Measurements from ENCODE around the gene TMEM38A. TPM values are rescaled to one million over a fixed set of nuclear protein-coding genes. Genes with fewer than 3 reads are reported as not detected.

TMEM38A gene
- total and polyA plus RNA-seq, 2 donors (not counting 1 experiment from before 2014, with no cell fraction given): 1.2 to 2.0 TPM

- H3K36me3 ChIP-seq (ENCODE audit: control insufficient read depth, insufficient read depth, low read length): no peaks in the 10 kb centered on the region
- DNase-seq (ENCODE audit: low read depth in 2 of 2): no peak
- no peak overlapping the region for H3K4me3 ChIP-seq (replicated peaks in 1 of 4; ENCODE audit: control extremely low read depth in 1 of 4, insufficient read depth in 1 of 4, low read depth in 3 of 4, low read length in 4 of 4)
- H3K4me1 ChIP-seq (ENCODE audit: control insufficient read depth, extremely low read depth, insufficient read depth, low read length): no peaks in the 10 kb centered on the region
- H2AFZ ChIP-seq (ENCODE audit: low read length): no peak overlapping the region
- no peak overlapping the region for H3K9ac ChIP-seq (ENCODE audit: insufficient read depth, low read length)
- H3K27me3 ChIP-seq (ENCODE audit: control insufficient read depth, insufficient read depth, low read length): no peaks in the 10 kb centered on the region
- no peak overlapping the region for H3K4me2 ChIP-seq (ENCODE audit: extremely low read depth, insufficient read depth, low read length)
- H3K79me2 ChIP-seq (ENCODE audit: control insufficient read depth, insufficient read depth, low read length): no peaks in the 10 kb centered on the region
- no peaks in the 10 kb centered on the region for H3K9me3 ChIP-seq (ENCODE audit: control insufficient read depth, insufficient read depth, low read depth, low read length)
- H4K20me1 ChIP-seq (ENCODE audit: control insufficient read depth, extremely low read depth, insufficient read depth, low read length): no peaks in the 10 kb centered on the region
- TF ChIP-seq CTCF (conservative IDR thresholded peaks at IDR 0.05 in 1 of 2, IDR thresholded peaks at IDR 0.05 in 1 of 2; ENCODE audit: low read depth in 1 of 2, low read length in 2 of 2): no peak
- no peak for TF ChIP-seq EZH2 (IDR thresholded peaks at IDR 0.05; ENCODE audit: low read length, missing control alignments)
- H3K27ac ChIP-seq (ENCODE audit: insufficient read depth, low read length): no peak overlapping the region
Observed at GRCh38 chr19:16676101-16676798, 15.3 kb downstream of the TMEM38A start.

GRCh38 chr19:16677055-16677454 is 16.1 kb downstream of the TMEM38A start:
- TF ChIP-seq CTCF (conservative IDR thresholded peaks at IDR 0.05 in 1 of 2, IDR thresholded peaks at IDR 0.05 in 1 of 2; ENCODE audit: low read depth in 1 of 2, low read length in 2 of 2) (no peak), EZH2 (IDR thresholded peaks at IDR 0.05; ENCODE audit: low read length, missing control alignments) (no peak)
- Histone ChIP-seq H4K20me1 (ENCODE audit: control insufficient read depth, extremely low read depth, insufficient read depth, low read length) (no peaks in the 10 kb centered on the region), H3K36me3 (ENCODE audit: control insufficient read depth, insufficient read depth, low read length) (no peaks in the 10 kb centered on the region), H3K4me1 (ENCODE audit: control insufficient read depth, extremely low read depth, insufficient read depth, low read length) (no peaks in the 10 kb centered on the region), H3K79me2 (ENCODE audit: control insufficient read depth, insufficient read depth, low read length) (no peaks in the 10 kb centered on the region), H3K27ac (ENCODE audit: insufficient read depth, low read length) (no peak overlapping the region), H3K9me3 (ENCODE audit: control insufficient read depth, insufficient read depth, low read depth, low read length) (no peaks in the 10 kb centered on the region), H3K4me3 (replicated peaks in 1 of 4; ENCODE audit: control extremely low read depth in 1 of 4, insufficient read depth in 1 of 4, low read depth in 3 of 4, low read length in 4 of 4) (no peak overlapping the region), H3K4me2 (ENCODE audit: extremely low read depth, insufficient read depth, low read length) (no peak overlapping the region), H3K9ac (ENCODE audit: insufficient read depth, low read length) (no peak overlapping the region), H2AFZ (ENCODE audit: low read length) (no peak overlapping the region), H3K27me3 (ENCODE audit: control insufficient read depth, insufficient read depth, low read length) (no peaks in the 10 kb centered on the region)
- DNase-seq (ENCODE audit: low read depth in 2 of 2): no peak

- no peaks in the 10 kb centered on the region for H3K4me1 ChIP-seq (ENCODE audit: control insufficient read depth, extremely low read depth, insufficient read depth, low read length)
- H3K4me2 ChIP-seq (ENCODE audit: extremely low read depth, insufficient read depth, low read length): no peak overlapping the region
- no peaks in the 10 kb centered on the region for H3K27me3 ChIP-seq (ENCODE audit: control insufficient read depth, insufficient read depth, low read length)
- no peaks in the 10 kb centered on the region for H3K79me2 ChIP-seq (ENCODE audit: control insufficient read depth, insufficient read depth, low read length)
- TF ChIP-seq EZH2 (IDR thresholded peaks at IDR 0.05; ENCODE audit: low read length, missing control alignments) (no peak), CTCF (conservative IDR thresholded peaks at IDR 0.05 in 1 of 2, IDR thresholded peaks at IDR 0.05 in 1 of 2; ENCODE audit: low read depth in 1 of 2, low read length in 2 of 2) (no peak)
- no peak overlapping the region for H3K4me3 ChIP-seq (replicated peaks in 1 of 4; ENCODE audit: control extremely low read depth in 1 of 4, insufficient read depth in 1 of 4, low read depth in 3 of 4, low read length in 4 of 4)
- no peaks in the 10 kb centered on the region for H4K20me1 ChIP-seq (ENCODE audit: control insufficient read depth, extremely low read depth, insufficient read depth, low read length)
- no peaks in the 10 kb centered on the region for H3K36me3 ChIP-seq (ENCODE audit: control insufficient read depth, insufficient read depth, low read length)
- H3K9ac ChIP-seq (ENCODE audit: insufficient read depth, low read length): no peak overlapping the region
- DNase-seq (ENCODE audit: low read depth in 2 of 2): no peak
- H2AFZ ChIP-seq (ENCODE audit: low read length): no peak overlapping the region
- H3K27ac ChIP-seq (ENCODE audit: insufficient read depth, low read length): no peak overlapping the region
- H3K9me3 ChIP-seq (ENCODE audit: control insufficient read depth, insufficient read depth, low read depth, low read length): no peaks in the 10 kb centered on the region
Observed at GRCh38 chr19:16678498-16678897, 17.6 kb downstream of the TMEM38A start.
